NCI-H2107 (cell line): ENCODE results near the gene PSMG2.
"Not testable (repeated sequence)": the region's sequence is repeated elsewhere in the genome, so short reads cannot be mapped to it uniquely, and the experiment has no call there.

Source experiments
- DNase-seq: peaks from one replicate; lab custom pipeline; 2025; lab: John Stamatoyannopoulos, UW

The PSMG2 gene

DNA sequence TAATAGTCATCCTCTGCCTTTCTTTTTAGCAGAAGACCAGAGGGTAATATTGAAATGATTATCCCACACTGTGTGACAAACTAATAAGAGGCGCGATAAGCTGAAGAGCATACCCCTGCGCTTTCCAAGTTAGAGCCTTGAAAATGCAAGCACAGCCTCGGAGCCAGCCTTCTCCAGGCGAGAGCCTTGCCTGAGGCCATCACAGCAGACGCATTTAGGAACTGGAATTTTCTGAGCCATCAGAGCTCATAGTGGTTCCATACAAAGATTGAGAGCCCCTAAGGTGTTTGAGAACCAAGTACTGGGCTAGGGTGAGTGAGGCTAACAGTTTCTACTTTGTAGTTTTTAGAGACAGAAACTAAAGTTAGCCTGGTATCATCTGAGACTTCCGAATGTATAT, 19.9 kb downstream of the PSMG2 start:
- DNase-seq: no peak

- no peak for DNase-seq
These were observed 23.5 kb downstream of the PSMG2 start for GRCh38 chr18:12726331-12726730.

DNA sequence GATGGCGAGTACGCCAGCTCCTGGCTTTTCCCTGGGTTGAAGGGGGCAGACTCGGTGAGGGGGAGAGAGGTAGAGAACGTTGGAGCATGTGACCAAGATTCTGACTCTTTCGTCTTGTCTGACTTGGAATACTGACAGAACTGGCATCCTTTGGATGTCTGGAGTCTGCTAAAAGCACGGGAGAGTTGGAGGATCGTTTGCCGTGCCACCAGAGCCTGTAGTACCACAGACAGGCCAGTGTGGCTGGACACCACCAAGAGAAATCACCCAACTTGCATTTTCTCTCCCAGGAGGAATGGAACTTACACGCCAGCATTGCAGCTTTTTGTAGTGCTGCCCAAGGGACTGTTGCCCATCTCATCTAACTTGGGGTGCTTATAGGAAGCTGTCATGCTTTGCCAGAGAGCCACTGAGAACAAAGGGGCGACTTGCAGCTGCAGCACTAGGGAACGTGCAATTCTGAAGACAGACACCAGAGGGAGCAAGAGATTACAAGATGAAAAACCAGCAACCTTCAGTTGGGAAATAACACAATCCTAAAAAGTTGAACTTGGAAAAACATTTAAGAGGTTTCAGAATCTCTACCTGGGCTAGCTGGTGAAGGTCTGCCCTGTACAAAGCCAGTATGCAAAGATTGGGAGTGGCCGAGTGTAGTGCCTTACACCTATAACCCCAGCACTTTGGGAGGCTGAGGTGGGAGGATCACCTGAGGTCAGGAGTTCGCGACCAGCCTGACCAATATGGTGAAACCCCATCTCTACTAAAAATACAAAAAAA, 24.1 kb downstream of the PSMG2 start:
- DNase-seq: peak; percentile 22

DNA sequence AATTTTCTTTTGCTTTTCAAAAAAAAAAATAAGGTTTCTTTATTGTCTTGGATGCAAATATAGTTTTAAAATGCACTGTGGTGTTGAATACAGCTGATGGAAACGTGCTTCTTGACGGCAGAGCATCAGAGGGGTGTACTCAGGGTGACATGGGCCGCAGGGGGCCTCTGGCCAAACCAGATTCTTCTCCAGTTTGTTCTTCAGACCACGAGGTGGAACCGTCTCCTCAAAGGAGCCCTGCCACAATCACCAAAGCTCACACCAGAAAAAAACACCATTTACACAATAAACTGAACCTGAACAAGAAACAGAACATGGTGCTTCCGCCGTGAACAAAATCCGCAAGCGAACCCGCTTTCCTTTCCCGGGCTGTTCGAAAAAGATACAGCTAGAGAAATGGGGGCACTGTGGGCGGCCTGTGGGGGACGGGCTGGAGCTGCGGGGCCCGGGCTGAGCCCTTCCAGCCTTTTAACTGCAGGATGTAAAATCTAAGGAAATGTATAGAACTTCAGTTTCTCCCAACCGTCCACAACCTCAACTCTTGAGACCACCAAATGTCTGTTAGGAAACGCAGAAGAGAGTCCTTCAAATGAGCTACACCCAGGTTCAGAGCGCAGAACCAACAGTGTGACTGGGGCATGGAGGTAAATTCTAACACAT, 34.5 kb downstream of the PSMG2 start:
- DNase-seq: no peak

GRCh38 chr18:12741351-12741750, 38.5 kb downstream of the PSMG2 start:
- DNase-seq: no peak

GRCh38 chr18:12742453-12742852, 39.6 kb downstream of the PSMG2 start:
- no peak for DNase-seq

DNA sequence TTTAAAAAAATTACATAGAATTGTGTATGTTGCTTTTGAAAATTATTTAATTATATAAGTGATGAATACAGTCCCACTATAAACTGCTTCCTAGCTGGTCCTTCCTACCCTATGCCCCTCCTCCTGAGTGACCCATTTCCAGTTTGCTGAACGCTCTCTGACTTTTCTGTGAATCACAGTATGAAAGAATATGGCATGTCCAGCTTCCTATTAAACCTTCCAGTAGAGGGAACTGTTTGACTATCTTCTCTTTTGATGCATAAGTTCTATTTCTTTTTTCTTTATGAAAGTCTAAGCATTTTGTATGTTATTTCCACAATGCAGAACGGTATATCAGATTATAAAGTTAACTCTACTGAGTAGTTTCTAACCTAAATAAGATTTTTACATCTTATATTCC, 41.3 kb downstream of the PSMG2 start:
- no peak for DNase-seq

DNA sequence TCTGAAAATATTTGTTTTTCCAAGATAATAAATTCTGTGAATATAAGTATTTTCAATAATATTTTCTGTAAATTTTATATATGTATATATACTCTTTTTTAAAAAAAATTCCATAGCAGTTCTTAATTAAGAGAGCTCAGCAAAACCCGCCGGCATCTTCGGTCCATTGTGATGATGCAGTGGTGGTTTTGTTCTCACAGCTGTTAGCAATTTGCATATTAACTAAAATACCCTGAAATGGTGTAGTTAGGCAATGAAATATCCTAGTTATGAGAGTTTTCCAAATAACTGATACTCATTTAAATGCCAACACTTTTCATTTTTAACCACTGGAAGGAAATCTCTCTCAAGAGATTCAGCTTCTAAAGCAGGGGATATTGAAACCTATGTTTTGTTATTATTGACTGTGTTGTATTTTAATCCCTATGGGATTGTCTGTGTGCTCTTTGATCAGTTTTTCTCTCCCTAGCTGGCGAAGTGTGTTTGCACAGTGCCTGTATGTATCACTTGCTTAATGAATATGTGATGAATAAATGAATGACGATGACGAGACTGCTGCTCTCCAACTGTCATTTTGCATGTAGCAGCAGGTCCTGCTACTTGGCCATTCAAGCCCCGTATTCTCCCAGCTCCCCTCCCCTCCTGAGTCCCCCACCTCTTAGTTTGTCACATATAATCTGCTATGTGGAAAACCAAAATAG, 42.4 kb downstream of the PSMG2 start:
- DNase-seq: no peak

- no peak for DNase-seq
These were observed 44.9 kb downstream of the PSMG2 start for GRCh38 chr18:12747530-12748315.

DNA sequence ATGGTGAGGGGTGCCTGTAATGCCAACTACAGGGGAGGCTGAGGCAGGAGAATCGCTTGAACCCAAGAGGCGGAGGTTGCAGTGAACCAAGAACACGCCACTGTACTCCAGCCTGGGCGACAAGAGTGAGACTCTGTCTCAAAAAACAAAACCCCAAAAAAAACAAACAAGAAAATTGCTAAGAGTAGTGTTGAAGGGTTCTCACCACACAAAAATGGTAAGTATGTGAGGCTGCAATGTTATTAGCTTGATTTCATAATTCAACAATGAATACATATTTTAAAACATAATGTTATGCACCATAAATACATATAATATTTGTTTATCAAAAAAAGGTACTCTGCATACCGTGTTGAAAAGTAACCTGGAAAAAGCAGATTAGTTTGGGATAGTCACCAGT, 45.8 kb downstream of the PSMG2 start:
- DNase-seq: no peak

DNA sequence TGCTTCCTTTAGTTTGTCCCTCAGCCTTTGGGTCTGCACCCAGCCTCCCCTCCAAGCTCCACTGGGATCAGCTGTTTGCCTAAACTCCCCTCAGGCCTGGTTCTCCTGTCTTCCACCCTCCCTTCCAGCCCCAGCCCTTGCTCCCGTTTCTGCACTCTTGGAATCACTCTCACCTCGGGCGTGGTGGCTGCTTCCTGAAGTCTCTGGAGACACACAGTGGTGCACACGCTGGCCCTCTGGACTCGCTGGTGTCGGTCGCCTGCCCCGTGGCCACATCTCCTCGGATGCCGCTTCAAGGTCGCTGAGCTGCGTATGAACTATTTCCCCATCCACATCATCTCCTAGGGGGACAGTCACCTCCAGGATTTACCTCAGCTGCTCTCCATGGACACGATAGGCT, 46.3 kb downstream of the PSMG2 start:
- DNase-seq: no peak

DNA sequence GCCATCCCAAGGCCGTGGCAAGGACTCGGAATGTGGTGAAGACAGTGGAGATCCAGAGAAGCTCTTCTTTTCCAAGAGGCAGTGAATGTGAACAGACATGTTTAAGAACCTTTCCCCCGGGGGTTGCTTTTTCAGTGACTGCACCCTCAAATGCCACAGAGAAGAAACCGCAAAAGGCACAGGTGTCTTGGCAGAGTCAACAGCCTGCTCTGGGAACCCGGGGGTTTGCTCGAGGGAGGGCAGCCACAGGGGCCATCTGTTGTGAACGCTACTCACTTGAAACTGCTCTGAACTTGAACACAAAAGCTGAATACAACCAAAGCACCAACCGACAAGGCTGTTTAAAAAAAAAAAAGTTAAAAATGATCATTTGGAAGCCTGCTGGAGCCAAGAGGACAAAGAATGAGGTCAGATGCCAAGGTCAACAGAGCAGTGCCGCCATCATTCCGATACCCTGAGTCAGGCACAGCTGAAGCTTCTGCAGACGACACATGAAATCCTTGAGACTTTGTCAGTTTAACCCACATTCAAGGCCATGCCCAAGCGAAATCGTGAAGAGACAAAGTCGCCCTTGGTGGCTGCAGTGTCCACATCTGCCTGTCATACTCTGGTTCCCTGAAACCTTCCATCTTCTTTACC, 47.4 kb downstream of the PSMG2 start:
- DNase-seq: no peak

DNA sequence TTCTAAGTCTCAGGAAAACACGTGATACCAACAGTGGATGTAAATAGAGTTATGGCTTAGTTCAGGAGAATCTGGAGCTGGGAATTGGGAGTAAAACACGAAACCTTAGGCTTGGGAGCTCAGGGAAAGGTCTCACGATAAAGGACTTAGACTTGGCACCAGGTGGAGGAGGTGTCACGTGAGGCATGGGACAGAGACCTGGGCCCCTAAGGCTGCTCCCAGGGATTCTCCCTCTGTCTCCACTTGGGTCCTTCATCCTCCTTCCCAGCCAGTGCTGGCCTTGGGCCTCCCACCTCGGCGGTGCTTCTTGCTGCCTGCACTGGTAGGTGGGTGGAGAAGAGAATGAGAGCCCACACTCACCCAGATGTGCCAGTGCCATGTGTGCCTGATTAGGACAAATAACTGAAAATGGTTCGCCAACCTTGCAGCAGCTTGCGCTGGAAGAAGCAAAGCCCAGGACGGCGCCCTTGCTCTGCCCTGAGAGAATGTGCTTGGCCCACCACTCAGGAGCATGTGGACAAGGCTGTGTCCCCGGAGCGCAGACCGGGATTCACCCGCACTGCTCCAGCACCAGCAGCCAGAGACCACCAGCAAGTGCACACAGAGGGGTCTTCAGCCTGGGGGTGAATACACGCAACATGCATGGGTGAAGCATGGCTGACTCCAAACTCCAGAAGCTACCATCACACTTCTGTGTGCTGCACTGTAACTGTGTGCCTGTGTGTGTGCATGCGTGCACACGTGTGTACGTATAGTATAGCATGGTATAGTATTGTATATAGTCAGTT, 48.1 kb downstream of the PSMG2 start:
- no peak for DNase-seq

GRCh38 chr18:12751503-12751884, 48.7 kb downstream of the PSMG2 start:
- no peak for DNase-seq

DNA sequence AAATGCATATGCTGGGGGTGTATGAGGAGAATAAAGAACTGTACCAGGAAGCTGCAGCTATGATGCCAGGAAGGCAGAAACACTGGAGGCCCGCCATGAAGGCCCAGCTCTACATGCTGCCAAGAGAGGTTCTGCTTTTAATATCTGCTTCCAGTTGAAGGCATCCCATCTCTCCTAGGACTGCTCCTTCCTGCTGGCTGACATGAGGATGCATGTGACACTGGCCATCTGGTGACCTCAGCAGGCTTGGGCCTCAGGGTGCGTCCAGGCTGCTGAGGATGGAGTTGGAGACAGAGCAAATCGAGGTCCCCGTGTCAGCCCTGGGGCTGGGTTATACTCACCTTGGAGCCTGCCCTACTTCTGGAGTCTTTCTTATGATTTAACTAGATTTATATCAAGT, 49.0 kb downstream of the PSMG2 start:
- no peak for DNase-seq

GRCh38 chr18:12754511-12754910, 51.7 kb downstream of the PSMG2 start:
- DNase-seq: no peak

- not testable (repeated sequence) for DNase-seq
These were observed 52.8 kb downstream of the PSMG2 start for GRCh38 chr18:12755606-12756005.

- DNase-seq: not testable (repeated sequence)
These were observed 53.9 kb downstream of the PSMG2 start for GRCh38 chr18:12756619-12757239.

GRCh38 chr18:12758566-12758965, 55.7 kb downstream of the PSMG2 start:
- not testable (repeated sequence) for DNase-seq

- peak; percentile 16 for DNase-seq
These were observed 62.3 kb downstream of the PSMG2 start for GRCh38 chr18:12765126-12765525.

GRCh38 chr18:12765586-12765985, 62.7 kb downstream of the PSMG2 start:
- no peak for DNase-seq
